Osteocyte (in vitro differentiated cells): ENCODE measurements around the gene DGCR8. TPM values are rescaled to one million over a fixed set of nuclear protein-coding genes. Genes with fewer than 3 reads are reported as not detected.

Source experiments
- DNase-seq: peaks from one replicate; pipeline ENCODE4 v3.0.0; 2021; ENCODE audit warnings: mixed read lengths; ENCODE audit not compliant: unreplicated experiment; ENCODE audit errors: extremely low spot score
- H3K27ac Mint-ChIP-seq: one replicate; pipeline ENCODE4 v1.8.0; 2021; ENCODE audit warnings: mild to moderate bottlenecking, mixed read lengths; ENCODE audit not compliant: unreplicated experiment
- H3K27me3 Mint-ChIP-seq: one replicate; pipeline ENCODE4 v1.8.0; 2021; ENCODE audit warnings: mixed read lengths; ENCODE audit not compliant: unreplicated experiment
- H3K36me3 Mint-ChIP-seq: one replicate; pipeline ENCODE4 v1.8.0; 2021; ENCODE audit warnings: mixed read lengths; ENCODE audit not compliant: unreplicated experiment
- H3K4me1 Mint-ChIP-seq: one replicate; pipeline ENCODE4 v1.8.0; 2021; ENCODE audit warnings: mixed read lengths; ENCODE audit not compliant: unreplicated experiment
- H3K4me3 Mint-ChIP-seq: one replicate; pipeline ENCODE4 v1.8.0; 2021; ENCODE audit warnings: mild to moderate bottlenecking, moderate library complexity, mixed read lengths; ENCODE audit not compliant: unreplicated experiment
- H3K9me3 Mint-ChIP-seq: one replicate; pipeline ENCODE4 v1.8.0; 2021; ENCODE audit warnings: mixed read lengths; ENCODE audit not compliant: unreplicated experiment
- long read RNA-seq: library from polyadenylated mRNA; unstranded; transcript quantifications from one replicate; pipeline ENCODE4 v2.0.0, GENCODE V29; 2021
- total RNA-seq: library from RNA; stranded (reverse); gene quantifications from 2 replicates; pipeline ENCODE4 v1.2.1, GENCODE V29; 2021
- TF ChIP-seq, protein P1 (sequence below): fragments of 200-600 bp; sonication (generic); IDR thresholded peaks from 2 replicates; pipeline ENCODE4 v1.5.0; 2021; ENCODE audit warnings: antibody characterized with exemption, mild to moderate bottlenecking, moderate library complexity

DGCR8 gene
- 44.0 and 45.1 TPM in 2 replicates for total RNA-seq
- long read RNA-seq, full-length matches to known transcripts = 14 of 40 reads
- long read RNA-seq, partial matches to known transcripts = 16 of 40 reads
- long read RNA-seq, other reads (novel, unspliced or antisense) = 10 of 40 reads

DNA sequence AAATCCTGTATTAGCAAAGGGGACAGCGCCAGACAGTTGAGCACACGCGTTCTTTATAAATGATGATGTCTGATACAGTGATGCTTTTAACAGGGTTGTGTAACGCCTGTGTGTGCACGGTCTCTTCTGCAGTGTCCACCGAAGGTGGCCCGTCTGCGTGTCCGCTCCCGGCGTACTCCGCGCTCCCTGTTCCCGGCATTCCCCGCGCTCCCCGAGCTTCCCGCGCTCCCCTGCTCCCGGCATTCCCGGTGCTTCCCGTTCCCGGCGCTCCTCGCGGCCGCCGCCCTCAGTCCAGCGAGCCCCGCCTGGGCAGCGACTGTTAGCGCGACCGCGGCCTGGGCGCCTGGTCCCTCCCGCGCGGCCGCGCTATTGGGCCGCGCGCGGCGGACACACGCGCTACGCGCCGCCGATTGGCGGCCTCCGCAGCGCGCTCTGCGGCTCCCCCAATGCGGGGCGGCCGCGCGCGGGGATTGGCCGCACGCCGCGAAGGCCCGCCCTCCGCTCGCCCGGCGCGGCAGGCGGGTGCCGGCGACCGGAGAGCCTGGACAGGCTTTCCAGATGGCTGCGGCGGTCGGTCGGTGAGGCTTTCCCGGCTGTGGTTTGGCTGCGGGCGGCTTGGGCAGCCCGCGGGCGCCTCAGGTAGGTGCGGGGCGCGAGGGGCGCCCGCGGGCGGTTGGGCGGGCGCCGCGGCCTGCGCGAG is at the start of gene DGCR8:
Gene DGCR8, plus strand, starts transcription at position 497 of the 700 bp plus-strand sequence. CDS start 5,723 bp downstream, outside the sequence.
- H3K27ac Mint-ChIP-seq = peak within 1 kb of the TSS; percentile 87
- H3K9me3 Mint-ChIP-seq = no peaks in the 10 kb centered on the region
- no peaks in the 10 kb centered on the region for H3K27me3 Mint-ChIP-seq
- peaks cover 44% of the 10 kb centered on the region for H3K4me1 Mint-ChIP-seq
- no peaks in the 10 kb centered on the region for H3K36me3 Mint-ChIP-seq
- TF ChIP-seq, protein P1, sequence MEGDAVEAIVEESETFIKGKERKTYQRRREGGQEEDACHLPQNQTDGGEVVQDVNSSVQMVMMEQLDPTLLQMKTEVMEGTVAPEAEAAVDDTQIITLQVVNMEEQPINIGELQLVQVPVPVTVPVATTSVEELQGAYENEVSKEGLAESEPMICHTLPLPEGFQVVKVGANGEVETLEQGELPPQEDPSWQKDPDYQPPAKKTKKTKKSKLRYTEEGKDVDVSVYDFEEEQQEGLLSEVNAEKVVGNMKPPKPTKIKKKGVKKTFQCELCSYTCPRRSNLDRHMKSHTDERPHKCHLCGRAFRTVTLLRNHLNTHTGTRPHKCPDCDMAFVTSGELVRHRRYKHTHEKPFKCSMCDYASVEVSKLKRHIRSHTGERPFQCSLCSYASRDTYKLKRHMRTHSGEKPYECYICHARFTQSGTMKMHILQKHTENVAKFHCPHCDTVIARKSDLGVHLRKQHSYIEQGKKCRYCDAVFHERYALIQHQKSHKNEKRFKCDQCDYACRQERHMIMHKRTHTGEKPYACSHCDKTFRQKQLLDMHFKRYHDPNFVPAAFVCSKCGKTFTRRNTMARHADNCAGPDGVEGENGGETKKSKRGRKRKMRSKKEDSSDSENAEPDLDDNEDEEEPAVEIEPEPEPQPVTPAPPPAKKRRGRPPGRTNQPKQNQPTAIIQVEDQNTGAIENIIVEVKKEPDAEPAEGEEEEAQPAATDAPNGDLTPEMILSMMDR = no peak
- peak; percentile 96 for DNase-seq
- H3K4me3 Mint-ChIP-seq = peak within 1 kb of the TSS; percentile 88

DNA sequence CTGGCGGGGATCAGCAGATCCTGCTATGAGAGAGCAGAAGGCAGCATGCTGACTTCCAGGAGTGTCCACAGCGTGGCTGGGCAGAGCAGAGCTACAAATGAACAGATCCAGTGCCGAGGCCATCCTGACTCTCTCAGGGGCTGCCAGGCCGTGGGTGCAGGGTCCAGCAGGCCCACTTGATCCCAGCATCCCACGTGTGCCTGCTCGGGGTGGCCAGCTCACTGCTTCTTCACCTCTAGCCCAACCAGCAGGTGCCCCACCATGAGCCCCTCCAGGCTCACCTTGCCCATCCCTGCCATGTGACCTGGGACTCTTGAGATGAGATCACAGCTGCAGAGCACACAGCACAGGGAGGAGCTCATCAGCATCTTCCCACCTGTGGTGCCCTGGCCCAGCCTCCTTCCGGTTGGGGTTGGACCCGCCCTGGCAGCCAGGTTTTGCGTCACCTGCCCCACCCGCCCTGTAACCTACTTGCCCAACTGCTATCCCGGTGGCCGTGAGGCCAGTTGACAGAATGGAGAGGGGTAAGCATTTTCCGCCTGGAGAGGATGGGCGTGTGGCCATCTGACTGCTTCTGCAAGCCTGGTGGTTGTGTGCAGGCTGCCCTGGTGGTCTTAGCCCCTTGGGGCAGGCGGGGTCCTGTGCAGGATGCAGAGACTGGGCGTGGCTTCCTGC is 48.2 kb upstream of the DGCR8 start:
- Mint-ChIP-seq H3K4me3 (no peak overlapping the region), H3K4me1 (no peaks in the 10 kb centered on the region), H3K27ac (no peak overlapping the region), H3K36me3 (peaks cover 6% of the 10 kb centered on the region), H3K9me3 (no peaks in the 10 kb centered on the region), H3K27me3 (no peaks in the 10 kb centered on the region)
- DNase-seq = no peak
- TF ChIP-seq, protein P1 = no peak

DNA sequence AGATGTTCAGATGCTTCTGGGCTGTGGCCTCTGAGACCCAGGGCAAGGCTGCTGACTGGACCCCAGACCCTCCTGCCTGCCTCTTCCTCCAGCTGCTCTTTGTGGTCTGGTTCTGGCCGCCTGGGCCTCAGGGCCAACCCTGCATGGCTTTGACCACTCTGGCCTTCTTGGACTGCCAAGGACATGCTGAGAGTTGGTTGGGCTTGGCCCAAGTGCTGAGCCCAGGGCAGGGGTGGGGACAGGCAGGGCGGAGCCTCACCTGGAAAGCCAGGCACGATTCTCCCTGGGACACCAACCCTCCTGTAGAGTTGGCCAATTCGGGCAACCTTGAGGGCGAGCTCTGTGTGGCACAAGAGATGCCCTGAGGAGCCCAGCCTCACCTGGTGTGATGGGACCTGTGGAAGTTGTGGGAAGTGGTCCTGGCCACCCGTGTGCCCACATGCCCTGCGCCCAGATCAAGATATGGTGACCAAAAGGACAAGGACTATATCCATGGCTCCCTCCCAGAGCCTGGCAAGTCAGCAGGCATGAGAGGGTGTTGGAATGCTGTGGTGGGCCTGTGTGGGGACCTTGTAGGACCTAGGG is 47.5 kb upstream of the DGCR8 start:
- Mint-ChIP-seq H3K9me3 (no peaks in the 10 kb centered on the region), H3K27ac (no peak overlapping the region), H3K4me3 (no peak overlapping the region), H3K36me3 (peaks cover 9% of the 10 kb centered on the region), H3K27me3 (no peaks in the 10 kb centered on the region), H3K4me1 (no peaks in the 10 kb centered on the region)
- TF ChIP-seq, protein P1 = no peak
- no peak for DNase-seq

DNA sequence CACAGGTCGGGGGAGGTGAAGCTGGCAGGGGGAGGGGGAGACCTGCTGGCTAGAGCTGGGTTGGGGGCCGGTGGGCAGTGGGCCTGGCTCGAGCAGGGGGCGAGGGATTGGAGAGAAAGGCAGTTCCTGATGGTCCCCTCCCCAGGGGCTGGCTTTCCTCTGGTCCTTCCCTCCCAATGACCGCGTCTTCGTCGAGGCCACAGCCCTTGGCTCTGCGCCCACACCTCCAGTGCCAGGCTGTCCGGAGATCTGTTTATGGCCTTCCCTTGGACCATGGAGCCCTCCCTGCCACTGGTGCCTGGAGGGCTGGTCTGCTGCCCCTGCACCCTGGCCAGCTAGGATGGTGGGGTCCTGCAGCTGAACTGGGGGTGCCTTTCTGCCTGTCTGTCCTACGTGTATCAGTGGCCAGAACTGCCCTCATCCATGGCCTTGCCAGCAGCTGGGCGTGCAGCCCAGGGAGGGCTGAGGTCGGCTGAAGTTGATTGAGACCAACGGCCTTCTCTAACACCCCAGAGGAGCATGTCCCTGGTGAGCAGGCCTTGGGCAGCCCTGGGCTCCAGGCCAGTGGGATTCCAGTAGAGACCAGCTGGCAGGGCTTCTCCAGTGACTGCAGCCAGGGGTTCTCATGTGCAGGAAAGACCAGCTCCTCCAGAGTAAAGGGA is 46.9 kb upstream of the DGCR8 start:
- H3K4me1 Mint-ChIP-seq = no peaks in the 10 kb centered on the region
- no peaks in the 10 kb centered on the region for H3K9me3 Mint-ChIP-seq
- no peak overlapping the region for H3K4me3 Mint-ChIP-seq
- H3K27me3 Mint-ChIP-seq = no peaks in the 10 kb centered on the region
- TF ChIP-seq, protein P1 = no peak
- no peak for DNase-seq
- no peak overlapping the region for H3K27ac Mint-ChIP-seq
- H3K36me3 Mint-ChIP-seq = peaks cover 13% of the 10 kb centered on the region
